HepG2 (cell line): Measurements from ENCODE around the gene PCDHGA1. TPM values are rescaled to one million over a fixed set of nuclear protein-coding genes. Genes with fewer than 3 reads are reported as not detected.

Source experiments
- ARID5B ChIP-seq: IDR thresholded peaks from 2 replicates; pipeline ENCODE4 v1.4.0; 2020; ENCODE audit warnings: mild to moderate bottlenecking, missing genetic modification reagents
- CBX2 ChIP-seq, 2 experiments: fragments of 200-600 bp in 1 of 2; sonication (generic); formaldehyde crosslinking in 1 of 2; IDR thresholded peaks; 2 replicates each; pipeline versions ENCODE4 v1.7.0 to v1.8.1; 2018 to 2022; ENCODE audit warnings: low read depth in 2 of 2, low read length in 1 of 2, mild to moderate bottlenecking in 1 of 2, missing genetic modification reagents in 1 of 2
- GTF2F1 ChIP-seq: fragments of 150-350 bp; IDR thresholded peaks from 2 replicates; pipeline ENCODE4 v1.6.1; 2014; ENCODE audit warnings: low read length
- HDAC1 ChIP-seq: sonication (generic); formaldehyde crosslinking; IDR thresholded peaks from 2 replicates; pipeline ENCODE4 v1.5.1; 2020; ENCODE audit warnings: mild to moderate bottlenecking, missing genetic modification reagents
- HDAC6 ChIP-seq: fragments of 200-600 bp; sonication (generic); IDR thresholded peaks from 2 replicates; pipeline ENCODE4 v1.7.0; 2017; ENCODE audit warnings: mild to moderate bottlenecking, antibody characterized with exemption, low read length, low read depth
- HNF4A ChIP-seq: sonication (generic); formaldehyde crosslinking; IDR thresholded peaks from 2 replicates; pipeline ENCODE4 v1.4.0; 2020; ENCODE audit warnings: missing genetic modification reagents
- HNRNPK ChIP-seq: fragments of 200-400 bp; formaldehyde crosslinking; IDR thresholded peaks from 2 replicates; pipeline ENCODE4 v1.6.1; 2018; ENCODE audit warnings: low read length, low read depth, moderate library complexity, mild to moderate bottlenecking; ENCODE audit not compliant: poor library complexity, severe bottlenecking
- IRF9 ChIP-seq: sonication (generic); formaldehyde crosslinking; IDR thresholded peaks from 2 replicates; pipeline ENCODE4 v1.8.0; 2022; ENCODE audit warnings: missing genetic modification reagents, mild to moderate bottlenecking, borderline replicate concordance
- MBD4 ChIP-seq: IDR thresholded peaks from 2 replicates; pipeline ENCODE4 v1.6.1; 2012; ENCODE audit warnings: low read length, inconsistent platforms, borderline replicate concordance
- NFRKB ChIP-seq: fragments of 450-650 bp; IDR thresholded peaks from 2 replicates; pipeline ENCODE4 v1.6.1; 2017
- SMAD3 ChIP-seq: sonication (generic); formaldehyde crosslinking; IDR thresholded peaks from 2 replicates; pipeline ENCODE4 v1.4.0; 2020; ENCODE audit warnings: missing genetic modification reagents
- SMAD9 ChIP-seq: sonication (generic); formaldehyde crosslinking; IDR thresholded peaks from 2 replicates; pipeline ENCODE4 v1.5.1; 2020; ENCODE audit warnings: mild to moderate bottlenecking, missing genetic modification reagents
- SRSF4 ChIP-seq: fragments of 200-400 bp; formaldehyde crosslinking; IDR thresholded peaks from one replicate; pipeline ENCODE4 v1.6.1; 2018; ENCODE audit warnings: mild to moderate bottlenecking, low read depth, low read length, moderate library complexity; ENCODE audit not compliant: poor library complexity, severe bottlenecking
- TAF1 ChIP-seq: sonication (generic); formaldehyde crosslinking; IDR thresholded peaks from 2 replicates; pipeline ENCODE4 v1.4.0; 2020; ENCODE audit warnings: missing genetic modification reagents
- TCF7 ChIP-seq: sonication (generic); IDR thresholded peaks from 2 replicates; pipeline ENCODE4 v1.6.1; 2016; ENCODE audit warnings: antibody characterized with exemption, low read depth
- TRIM24 ChIP-seq: sonication (generic); formaldehyde crosslinking; IDR thresholded peaks from 2 replicates; pipeline ENCODE4 v1.8.0; 2022; ENCODE audit warnings: mild to moderate bottlenecking, missing genetic modification reagents
- ZIK1 ChIP-seq: sonication (generic); formaldehyde crosslinking; IDR thresholded peaks from 2 replicates; pipeline ENCODE4 v1.5.0; 2020; ENCODE audit warnings: mild to moderate bottlenecking, low read depth, missing genetic modification reagents, borderline replicate concordance
- ZMYM3 ChIP-seq: sonication (generic); formaldehyde crosslinking; IDR thresholded peaks from 2 replicates; pipeline ENCODE4 v1.5.1; 2020; ENCODE audit warnings: mild to moderate bottlenecking, missing genetic modification reagents
- ZNF24 ChIP-seq: fragments of 450-650 bp; IDR thresholded peaks from 2 replicates; pipeline ENCODE4 v1.6.1; 2017; ENCODE audit warnings: antibody characterized with exemption, mild to moderate bottlenecking
- ZNF281 ChIP-seq: sonication (generic); formaldehyde crosslinking; IDR thresholded peaks from 2 replicates; pipeline ENCODE4 v1.4.0; 2020; ENCODE audit warnings: missing genetic modification reagents, borderline replicate concordance
- ZNF549 ChIP-seq: sonication (generic); formaldehyde crosslinking; IDR thresholded peaks from 2 replicates; pipeline ENCODE4 v1.5.0; 2020; ENCODE audit warnings: missing genetic modification reagents
- ZNF674 ChIP-seq: sonication (generic); formaldehyde crosslinking; IDR thresholded peaks from 2 replicates; pipeline ENCODE4 v1.5.0; 2020; ENCODE audit warnings: low read depth, mild to moderate bottlenecking, missing genetic modification reagents
- polyA plus RNA-seq, 8 experiments: library from polyadenylated mRNA; depleted of rRNA in 3 of 8; stranded (reverse) in 7 of 8; unstranded in 1 of 8; fragments of >200 nt; fragmentation: Illumina TruSeq in 4 of 8; extraction: Trizol in 4 of 8; gene quantifications; 2 replicates each; pipeline versions ENCODE4 v1.2.1 to v1.2.3, GENCODE V29; 2011 to 2016; ENCODE audit warnings: low read depth in 4 of 8, missing spikeins in 1 of 8, mixed read lengths in 1 of 8; ENCODE audit not compliant: insufficient read depth in 1 of 8
- total RNA-seq, 5 experiments: library from RNA; depleted of rRNA; stranded (reverse); fragments of >200 nt; fragmentation: Illumina TruSeq; extraction: Trizol; gene quantifications; 2 replicates each; pipeline ENCODE4 v1.2.3, GENCODE V29; 2016; ENCODE audit warnings: low read depth in 1 of 5

Gene PCDHGA1
- total and polyA plus RNA-seq, 2 of the 13 experiments (the other 11 are each of a cell fraction or from before 2014, with no cell fraction given): 0.31 to 0.40 TPM

GRCh38 chr5:141524604-141525597 lies 194.6 kb downstream of the PCDHGA1 start (continued):
- peak; percentile 82 for TF ChIP-seq ZNF281
- no peak for TF ChIP-seq ZNF674
- TF ChIP-seq ZMYM3 (CRISPR knock-in tag): no peak
- no peak for TF ChIP-seq HNRNPK
- TF ChIP-seq ZNF549 (CRISPR knock-in tag): no peak
- TF ChIP-seq NFRKB: no peak
- peak; percentile 57; the same call in 1 of the 2 replicates for TF ChIP-seq ARID5B (CRISPR knock-in tag)
- 0 out of 2 replicates have a peak, but pooled peaks have one; percentile 45 for TF ChIP-seq ZNF24
- TF ChIP-seq SMAD3: peak; percentile 85; the same call in 1 of the 2 replicates
- no peak for TF ChIP-seq GTF2F1
- TF ChIP-seq HDAC1 (CRISPR knock-in tag): peak; percentile 47; the same call in 1 of the 2 replicates
- peak; percentile 77 for TF ChIP-seq HNF4A
- TF ChIP-seq CBX2 (IDR thresholded peaks at IDR 0.05; ENCODE audit: low read depth, low read length): no peak
- TF ChIP-seq CBX2 (CRISPR knock-in tag; IDR thresholded peaks at IDR 0.05; ENCODE audit: low read depth): no peak
- no peak for TF ChIP-seq TCF7
- no peak for TF ChIP-seq MBD4
- TF ChIP-seq SMAD9 (CRISPR knock-in tag): no peak
- 0 out of 2 replicates have a peak, but pooled peaks have one; percentile 47 for TF ChIP-seq IRF9
- no peak for TF ChIP-seq TRIM24 (CRISPR knock-in tag)
- no peak for TF ChIP-seq TAF1 (CRISPR knock-in tag)
- no peak for TF ChIP-seq HDAC6
- TF ChIP-seq ZIK1 (CRISPR knock-in tag): no peak
- TF ChIP-seq SRSF4: no peak
